Keratinocyte (primary cell): ENCODE results near the gene KLF3. TPM values are rescaled to one million over a fixed set of nuclear protein-coding genes. Genes with fewer than 3 reads are reported as not detected.

Source experiments
- DNase-seq: peaks from one replicate; pipeline ENCODE4 v3.0.0-alpha.2; 2011; ENCODE audit warnings: low read depth, missing footprints, low spot score
- FAIRE-seq: peaks from 2 replicates; lab custom pipeline; 2011; peaks lifted over from hg19 to GRCh38; lab: Jason Lieb, UNC
- H2AFZ ChIP-seq: 2 replicates; pipeline ENCODE4 v1.6.0; 2012; ENCODE audit warnings: low read length, control low read depth, inconsistent platforms; ENCODE audit not compliant: control insufficient read depth
- H3K27ac ChIP-seq: 2 replicates; pipeline ENCODE4 v1.5.1; 2011; ENCODE audit warnings: low read length; ENCODE audit not compliant: control insufficient read depth, insufficient read depth
- H3K27me3 ChIP-seq: 3 replicates; pipeline ENCODE4 v1.6.0; 2011; ENCODE audit warnings: low read length; ENCODE audit not compliant: control insufficient read depth, insufficient read depth; ENCODE audit errors: extremely low read depth
- H3K36me3 ChIP-seq, 2 experiments: 2 replicates in 1 of 2; 3 replicates in 1 of 2; pipeline ENCODE4 v1.5.1; 2011; ENCODE audit warnings: low read length in 2 of 2, mild to moderate bottlenecking in 1 of 2; ENCODE audit not compliant: control insufficient read depth in 2 of 2, insufficient read depth in 2 of 2; ENCODE audit errors: extremely low read depth in 1 of 2
- H3K4me1 ChIP-seq: 3 replicates; pipeline ENCODE4 v1.5.1; 2011; ENCODE audit warnings: low read length; ENCODE audit not compliant: control insufficient read depth, insufficient read depth; ENCODE audit errors: extremely low read depth
- H3K4me2 ChIP-seq: 3 replicates; pipeline ENCODE4 v1.6.0; 2011; ENCODE audit warnings: low read depth, low read length; ENCODE audit not compliant: control insufficient read depth, insufficient read depth; ENCODE audit errors: extremely low read depth
- H3K4me3 ChIP-seq, 3 experiments: fragments of 200-600 bp in 1 of 3; sonication (generic) in 1 of 3; 2 replicates in 2 of 3; 3 replicates in 1 of 3; pipeline ENCODE4 v1.5.1; 2011 to 2016; ENCODE audit warnings: low read length in 3 of 3, mild to moderate bottlenecking in 3 of 3, control low read depth in 2 of 3, inconsistent platforms in 1 of 3, low read depth in 1 of 3, mixed read lengths in 1 of 3, mixed run types in 1 of 3, moderate library complexity in 1 of 3; ENCODE audit not compliant: control insufficient read depth in 2 of 3, insufficient read depth in 2 of 3; ENCODE audit errors: extremely low read depth in 1 of 3
- H3K79me2 ChIP-seq: 2 replicates; pipeline ENCODE4 v1.6.0; 2012; ENCODE audit warnings: low read length; ENCODE audit not compliant: control insufficient read depth, insufficient read depth
- H3K9ac ChIP-seq: 3 replicates; pipeline ENCODE4 v1.6.0; 2011; ENCODE audit warnings: low read length; ENCODE audit not compliant: control insufficient read depth, insufficient read depth; ENCODE audit errors: extremely low read depth
- H3K9me1 ChIP-seq: 3 replicates; pipeline ENCODE4 v1.6.0; 2011; ENCODE audit warnings: low read length; ENCODE audit not compliant: control insufficient read depth, insufficient read depth; ENCODE audit errors: extremely low read depth
- H3K9me3 ChIP-seq: 2 replicates; pipeline ENCODE4 v1.5.1; 2012; ENCODE audit warnings: low read depth, low read length; ENCODE audit not compliant: control insufficient read depth
- H4K20me1 ChIP-seq: 3 replicates; pipeline ENCODE4 v1.6.0; 2011; ENCODE audit warnings: low read length; ENCODE audit not compliant: control insufficient read depth, insufficient read depth; ENCODE audit errors: extremely low read depth
- EZH2 ChIP-seq: IDR thresholded peaks from one replicate; pipeline ENCODE4 v1.6.1; 2012; ENCODE audit warnings: inconsistent platforms, mild to moderate bottlenecking, low read length, moderate library complexity
- dilution Hi-C: fragments of 300-500 bp; cut with MboI; formaldehyde crosslinking; loops from one replicate; pipeline ENCODE4 v1.7.0; 2020; ENCODE audit warnings: low sequenced_read_pairs; ENCODE audit not compliant: extremely low pct_ligation_motif_present
- polyA plus RNA-seq, 5 experiments: library from polyadenylated mRNA; depleted of rRNA in 3 of 5; stranded (reverse) in 3 of 5; stranded (forward) in 1 of 5; unstranded in 1 of 5; fragments of >200 nt; gene quantifications; 1 replicate in 1 of 5; 2 replicates in 3 of 5; 3 replicates in 1 of 5; pipeline versions ENCODE4 v1.2.1 to v1.2.3, GENCODE V29; 2011 to 2012; ENCODE audit warnings: missing spikeins in 2 of 5, low read depth in 1 of 5, low replicate concordance in 1 of 5
- TF ChIP-seq, protein P1 (sequence below), 3 experiments: IDR thresholded peaks in 1 of 3; conservative IDR thresholded peaks in 1 of 3; optimal IDR thresholded peaks in 1 of 3; 2 replicates in 2 of 3; 3 replicates in 1 of 3; pipeline versions ENCODE3 to v1.5.1; 2011; ENCODE audit warnings: low read length in 3 of 3, mild to moderate bottlenecking in 3 of 3, moderate library complexity in 2 of 3, control low read depth in 1 of 3, inconsistent platforms in 1 of 3; ENCODE audit not compliant: insufficient read depth in 2 of 3; ENCODE audit errors: extremely low read depth in 1 of 3

The KLF3 gene
- polyA plus RNA-seq, 1 donor (not counting 4 experiments of a cell fraction or from before 2014, with no cell fraction given): 39.9 TPM

DNA sequence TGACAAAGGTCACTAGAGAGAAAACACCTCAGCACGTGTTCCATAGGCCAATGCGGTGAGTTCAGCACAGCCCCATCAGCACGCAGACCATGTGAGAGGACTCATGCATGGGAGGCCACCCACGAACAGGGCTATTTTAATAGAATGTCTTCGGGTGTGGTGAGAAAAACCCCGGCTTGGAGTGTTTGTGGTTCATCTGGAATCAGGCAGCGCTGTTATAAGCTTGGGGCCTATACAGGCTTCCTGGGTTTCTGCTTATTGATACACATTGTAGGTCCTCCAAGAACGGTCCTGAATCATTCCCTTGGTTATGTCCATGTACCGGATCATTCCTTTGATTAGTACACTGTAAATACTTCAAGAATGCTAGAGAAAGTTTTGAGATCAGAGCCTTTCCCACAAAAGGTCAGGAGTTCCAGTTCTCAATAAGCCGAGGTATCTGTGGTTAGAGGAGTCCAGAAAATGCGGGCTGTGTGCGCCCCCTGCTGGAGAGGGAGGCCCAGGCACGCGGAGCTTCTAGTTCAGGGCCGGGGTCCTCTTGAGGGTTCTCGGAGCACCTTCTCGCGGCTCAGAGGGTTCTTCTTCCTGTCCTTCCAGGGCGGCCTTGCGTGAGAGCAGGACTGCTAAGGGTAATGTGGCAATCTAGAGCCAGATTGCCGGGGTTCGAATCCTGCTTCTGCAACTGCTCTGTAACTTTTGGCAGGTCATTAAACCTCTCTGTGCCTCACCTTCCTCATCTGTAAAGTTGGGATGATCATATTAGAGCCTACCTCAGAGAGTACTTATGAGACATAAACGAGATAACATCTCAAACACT, 67.0 kb downstream of the KLF3 start:
- dilution Hi-C loops: no loop called here
- no peaks in the 10 kb centered on the region for H4K20me1 ChIP-seq
- H2AFZ ChIP-seq: no peak overlapping the region
- TF ChIP-seq EZH2: no peak
- TF ChIP-seq, protein P1, sequence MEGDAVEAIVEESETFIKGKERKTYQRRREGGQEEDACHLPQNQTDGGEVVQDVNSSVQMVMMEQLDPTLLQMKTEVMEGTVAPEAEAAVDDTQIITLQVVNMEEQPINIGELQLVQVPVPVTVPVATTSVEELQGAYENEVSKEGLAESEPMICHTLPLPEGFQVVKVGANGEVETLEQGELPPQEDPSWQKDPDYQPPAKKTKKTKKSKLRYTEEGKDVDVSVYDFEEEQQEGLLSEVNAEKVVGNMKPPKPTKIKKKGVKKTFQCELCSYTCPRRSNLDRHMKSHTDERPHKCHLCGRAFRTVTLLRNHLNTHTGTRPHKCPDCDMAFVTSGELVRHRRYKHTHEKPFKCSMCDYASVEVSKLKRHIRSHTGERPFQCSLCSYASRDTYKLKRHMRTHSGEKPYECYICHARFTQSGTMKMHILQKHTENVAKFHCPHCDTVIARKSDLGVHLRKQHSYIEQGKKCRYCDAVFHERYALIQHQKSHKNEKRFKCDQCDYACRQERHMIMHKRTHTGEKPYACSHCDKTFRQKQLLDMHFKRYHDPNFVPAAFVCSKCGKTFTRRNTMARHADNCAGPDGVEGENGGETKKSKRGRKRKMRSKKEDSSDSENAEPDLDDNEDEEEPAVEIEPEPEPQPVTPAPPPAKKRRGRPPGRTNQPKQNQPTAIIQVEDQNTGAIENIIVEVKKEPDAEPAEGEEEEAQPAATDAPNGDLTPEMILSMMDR (optimal IDR thresholded peaks at IDR 0.05 in 1 of 3, IDR thresholded peaks at IDR 0.05 in 1 of 3, conservative IDR thresholded peaks at IDR 0.05 in 1 of 3; ENCODE audit: extremely low read depth in 1 of 3, insufficient read depth in 2 of 3, low read length in 3 of 3): peak; percentile 84 to 96 (median 93)
- no peaks in the 10 kb centered on the region for H3K27me3 ChIP-seq
- H3K9me3 ChIP-seq: peaks cover 4% of the 10 kb centered on the region
- H3K27ac ChIP-seq: no peak overlapping the region
- peak; percentile 29 for FAIRE-seq
- H3K4me3 ChIP-seq: no peak overlapping the region
- DNase-seq: no peak
- peaks cover 13% of the 10 kb centered on the region for H3K4me1 ChIP-seq
- no peak overlapping the region for H3K4me2 ChIP-seq
- H3K9me1 ChIP-seq: no peaks in the 10 kb centered on the region
- H3K36me3 ChIP-seq: no peaks in the 10 kb centered on the region
- H3K9ac ChIP-seq: no peak overlapping the region
- no peaks in the 10 kb centered on the region for H3K79me2 ChIP-seq

DNA sequence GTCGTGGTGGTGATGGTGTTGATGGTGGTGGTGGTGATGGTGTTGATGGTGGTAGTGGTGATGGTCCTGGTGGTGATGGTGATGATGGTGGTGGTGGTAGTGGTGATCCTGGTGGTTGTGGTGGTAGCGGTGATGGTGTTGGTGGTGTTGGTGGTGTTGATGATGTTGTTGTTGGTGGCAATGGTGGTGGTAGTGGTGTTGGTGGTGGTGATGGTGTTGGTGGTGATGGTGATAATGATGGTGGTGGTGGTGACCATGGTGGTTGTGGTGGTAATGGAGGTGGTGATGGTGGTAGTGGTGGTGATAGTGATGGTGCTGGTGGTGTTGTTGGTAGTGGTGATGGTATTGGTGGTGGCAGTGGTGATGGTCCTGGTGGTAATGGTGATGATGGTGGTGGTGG, 69.7 kb downstream of the KLF3 start:
- DNase-seq (no peak), FAIRE-seq (no peak)
- H3K79me2 ChIP-seq: no peaks in the 10 kb centered on the region
- H3K4me1 ChIP-seq: peaks cover 6% of the 10 kb centered on the region
- dilution Hi-C loops: no loop called here
- H3K36me3 ChIP-seq: no peaks in the 10 kb centered on the region
- H2AFZ ChIP-seq: no peak overlapping the region
- no peak overlapping the region for H3K27ac ChIP-seq
- no peak overlapping the region for H3K4me3 ChIP-seq
- H3K9ac ChIP-seq: no peak overlapping the region
- TF ChIP-seq, protein P1 (optimal IDR thresholded peaks at IDR 0.05 in 1 of 3, IDR thresholded peaks at IDR 0.05 in 1 of 3, conservative IDR thresholded peaks at IDR 0.05 in 1 of 3; ENCODE audit: extremely low read depth in 1 of 3, insufficient read depth in 2 of 3, low read length in 3 of 3): no peak
- TF ChIP-seq EZH2: no peak
- H3K27me3 ChIP-seq: no peaks in the 10 kb centered on the region
- H4K20me1 ChIP-seq: no peaks in the 10 kb centered on the region
- no peaks in the 10 kb centered on the region for H3K9me1 ChIP-seq
- peaks cover 4% of the 10 kb centered on the region for H3K9me3 ChIP-seq
- H3K4me2 ChIP-seq: no peak overlapping the region
